Transverse colon (tissue), 4 donors: ENCODE data around the gene TSPAN32. TPM values are rescaled to one million over a fixed set of nuclear protein-coding genes. Genes with fewer than 3 reads are reported as not detected.
A peak's percentile ranks its signal among the peaks of the same experiment; 100 is the strongest.

Source experiments
- DNase-seq: peaks from one replicate; pipeline ENCODE4 v3.0.0-alpha.2; 2019
- H3K27ac ChIP-seq, 4 donors: fragments of 200-600 bp; sonication (generic); 2 replicates each; pipeline ENCODE4 v1.5.1; 2016 to 2018; ENCODE audit warnings: inconsistent platforms in 4 of 4
- H3K27me3 ChIP-seq: fragments of 200-600 bp; sonication (generic); 2 replicates; pipeline ENCODE4 v1.5.1; 2017; ENCODE audit warnings: inconsistent platforms
- H3K36me3 ChIP-seq, 4 donors: fragments of 200-600 bp; sonication (generic); 2 replicates each; pipeline ENCODE4 v1.5.1; 2017 to 2019; ENCODE audit warnings: inconsistent platforms in 4 of 4
- H3K4me1 ChIP-seq, 4 donors: fragments of 200-600 bp; sonication (generic); 2 replicates each; pipeline ENCODE4 v1.5.1; 2017 to 2020; ENCODE audit warnings: inconsistent platforms in 4 of 4
- H3K4me3 ChIP-seq, 4 donors: fragments of 200-600 bp; sonication (generic); 1 replicate in 1 of 4; 2 replicates in 3 of 4; pipeline versions ENCODE4 v1.5.1 to v1.6.1; 2017 to 2019; ENCODE audit warnings: inconsistent platforms in 4 of 4
- H3K9me3 ChIP-seq, 2 donors: fragments of 200-600 bp; sonication (generic); 2 replicates each; pipeline ENCODE4 v1.5.1; 2017 to 2019; ENCODE audit warnings: inconsistent platforms in 2 of 2
- EP300 ChIP-seq: sonication (generic); formaldehyde crosslinking; IDR thresholded peaks from one replicate; pipeline ENCODE4 v1.6.1; 2017; ENCODE audit warnings: antibody characterized with exemption, low read depth
- POLR2A ChIP-seq: fragments of 450-650 bp; IDR thresholded peaks from one replicate; pipeline ENCODE4 v1.6.1; 2016; ENCODE audit warnings: antibody characterized with exemption, mild to moderate bottlenecking, moderate library complexity
- POLR2AphosphoS5 ChIP-seq, 3 donors: sonication (generic); formaldehyde crosslinking; IDR thresholded peaks; one replicate each; pipeline ENCODE4 v1.6.1; 2016; ENCODE audit warnings: antibody characterized with exemption in 3 of 3
- WGBS, 2 donors: methylation state at CpG; one replicate each; pipeline ENCODE4 v1.1.5; 2018; ENCODE audit warnings: low coverage in 1 of 2; 5-methylcytosine and 5-hydroxymethylcytosine counted together
- in situ Hi-C, 4 donors: fragments of 200-750 bp; cut with MboI; loops; one replicate each; pipeline versions ENCODE4 v1.15.0 to v1.15.1; 2017; ENCODE audit warnings: low sequenced_read_pairs in 3 of 4, low pct_ligation_motif_present in 1 of 4, low pct_unique_long_range_greater_than_20kb in 1 of 4
- intact Hi-C: fragments of 100-400 bp; cut with DNase I; formaldehyde crosslinking; loops from one replicate; pipeline ENCODE4 v1.15.1; 2023; ENCODE audit warnings: low total_unique reads
- total RNA-seq, 4 donors: library from RNA; depleted of rRNA; stranded (reverse); fragments of >200 nt; gene quantifications; one replicate each; pipeline ENCODE4 v1.1.0, GENCODE V29; 2016
- TF ChIP-seq, protein P1 (sequence below), 5 experiments: fragments of 200-600 bp in 3 of 5; fragments of 450-650 bp in 2 of 5; sonication (generic) in 3 of 5; IDR thresholded peaks; 1 replicate in 2 of 5; 2 replicates in 3 of 5; pipeline ENCODE4 v1.5.1; 2016 to 2017; ENCODE audit warnings: antibody characterized with exemption in 5 of 5, inconsistent platforms in 3 of 5, mild to moderate bottlenecking in 2 of 5, moderate library complexity in 1 of 5

The TSPAN32 gene
- total RNA-seq, 4 donors from 2014 or later: 0.16 to 0.96 TPM; not detected in 2

DNA sequence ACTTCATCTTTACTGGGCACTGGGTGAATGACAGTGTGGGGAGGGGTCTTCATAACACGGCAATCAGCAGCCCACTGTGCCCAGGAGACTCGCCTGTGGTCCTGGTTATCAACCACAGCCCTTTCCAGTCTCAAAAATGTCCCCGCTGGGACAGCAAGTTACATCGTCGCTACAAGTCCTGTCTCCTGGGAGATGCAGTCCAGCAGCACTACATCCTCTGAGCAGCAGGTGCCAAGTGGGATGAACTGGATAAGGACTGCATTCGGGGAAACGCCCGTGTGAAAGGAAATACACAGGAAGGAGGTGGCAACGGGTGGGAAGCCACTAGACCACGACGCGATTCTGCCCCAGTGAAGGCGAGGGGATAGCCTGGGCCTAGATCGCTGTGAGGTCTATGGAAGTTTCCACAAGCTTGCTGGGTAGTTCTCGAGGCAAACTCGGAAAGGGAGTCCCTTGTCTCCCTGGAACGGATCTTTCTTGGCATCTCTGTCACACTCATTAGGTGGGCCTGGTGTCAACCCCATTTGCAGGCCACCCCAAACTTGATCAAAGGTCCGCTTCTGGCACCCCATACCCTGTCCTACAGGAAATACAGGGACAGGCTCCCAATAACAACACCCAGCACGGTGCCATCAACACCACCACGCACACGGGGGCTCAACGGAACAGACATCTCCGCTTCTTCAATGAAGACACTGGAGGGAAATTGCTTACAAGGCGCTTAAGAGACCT is 35.8 kb upstream of the TSPAN32 start:
- peak overlapping the region in 2 of 4 donors; percentile 4 to 22 for H3K27ac ChIP-seq
- H3K4me3 ChIP-seq: no peak overlapping the region
- peaks cover 0 to 29% (median 25%) of the 10 kb centered on the region in 4 donors for H3K4me1 ChIP-seq
- no peaks in the 10 kb centered on the region for H3K9me3 ChIP-seq
- TF ChIP-seq POLR2A: no peak
- TF ChIP-seq EP300: no peak
- no peak for TF ChIP-seq POLR2AphosphoS5 (IDR thresholded peaks at IDR 0.05)
- TF ChIP-seq, protein P1, sequence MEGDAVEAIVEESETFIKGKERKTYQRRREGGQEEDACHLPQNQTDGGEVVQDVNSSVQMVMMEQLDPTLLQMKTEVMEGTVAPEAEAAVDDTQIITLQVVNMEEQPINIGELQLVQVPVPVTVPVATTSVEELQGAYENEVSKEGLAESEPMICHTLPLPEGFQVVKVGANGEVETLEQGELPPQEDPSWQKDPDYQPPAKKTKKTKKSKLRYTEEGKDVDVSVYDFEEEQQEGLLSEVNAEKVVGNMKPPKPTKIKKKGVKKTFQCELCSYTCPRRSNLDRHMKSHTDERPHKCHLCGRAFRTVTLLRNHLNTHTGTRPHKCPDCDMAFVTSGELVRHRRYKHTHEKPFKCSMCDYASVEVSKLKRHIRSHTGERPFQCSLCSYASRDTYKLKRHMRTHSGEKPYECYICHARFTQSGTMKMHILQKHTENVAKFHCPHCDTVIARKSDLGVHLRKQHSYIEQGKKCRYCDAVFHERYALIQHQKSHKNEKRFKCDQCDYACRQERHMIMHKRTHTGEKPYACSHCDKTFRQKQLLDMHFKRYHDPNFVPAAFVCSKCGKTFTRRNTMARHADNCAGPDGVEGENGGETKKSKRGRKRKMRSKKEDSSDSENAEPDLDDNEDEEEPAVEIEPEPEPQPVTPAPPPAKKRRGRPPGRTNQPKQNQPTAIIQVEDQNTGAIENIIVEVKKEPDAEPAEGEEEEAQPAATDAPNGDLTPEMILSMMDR (IDR thresholded peaks at IDR 0.05): no peak
- intact Hi-C loops: no loop called here
- no peaks in the 10 kb centered on the region for H3K36me3 ChIP-seq
- in situ Hi-C loops: loop anchor here in 1 of 4 donors (10.0 kb wide), 1 partner anchor 61 kb away; no protein-coding TSS in a partner anchor
- peaks cover 36% of the 10 kb centered on the region for H3K27me3 ChIP-seq
- WGBS, 2 donors: 56 to 100% methylated on average over 4 to 24 of the region's 24 CpGs
- no peak for DNase-seq

DNA sequence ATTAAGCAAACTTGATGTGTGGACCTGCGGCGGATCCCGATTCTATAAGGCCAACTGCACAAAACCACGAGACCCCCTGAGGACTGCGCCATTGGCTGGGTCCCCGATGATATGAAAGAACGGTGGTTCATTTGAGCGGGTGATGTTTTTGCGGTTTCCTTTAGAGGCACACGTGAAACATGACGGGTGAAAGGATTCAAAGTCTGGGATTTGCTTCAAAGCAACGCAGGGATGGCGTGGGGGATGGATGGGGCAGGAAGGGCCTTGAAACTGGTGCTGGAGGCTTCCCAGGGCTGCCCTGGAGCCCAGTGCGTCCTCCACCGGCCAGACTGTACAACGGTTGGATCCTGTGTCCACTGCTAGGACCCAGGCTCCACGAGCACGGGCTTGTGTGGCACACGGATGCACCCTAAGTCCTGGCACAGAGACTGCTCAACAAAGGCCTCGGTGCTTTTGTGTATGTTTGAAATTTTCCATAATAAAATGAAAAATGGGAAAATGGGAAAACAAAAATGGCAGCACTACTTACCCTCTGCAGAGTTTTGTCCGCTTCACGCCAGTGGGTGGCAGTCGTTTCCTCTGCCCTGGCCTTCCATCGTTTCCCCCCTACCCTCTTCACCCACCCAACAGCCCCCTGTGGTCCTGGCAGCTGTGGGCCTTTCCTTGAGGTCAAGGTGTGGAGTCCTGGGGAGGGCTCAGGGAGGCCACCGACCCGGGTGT is 35.1 kb upstream of the TSPAN32 start:
- no peak for DNase-seq
- intact Hi-C loops: no loop called here
- H3K36me3 ChIP-seq: no peaks in the 10 kb centered on the region
- no peak overlapping the region for H3K4me3 ChIP-seq
- H3K27ac ChIP-seq: no peak overlapping the region
- WGBS, 2 donors: 65 to 86% methylated on average over 4 to 25 of the region's 26 CpGs
- peaks cover 43% of the 10 kb centered on the region for H3K27me3 ChIP-seq
- H3K9me3 ChIP-seq: no peaks in the 10 kb centered on the region
- TF ChIP-seq, protein P1 (IDR thresholded peaks at IDR 0.05): no peak
- no peak for TF ChIP-seq POLR2AphosphoS5 (IDR thresholded peaks at IDR 0.05)
- TF ChIP-seq EP300: no peak
- TF ChIP-seq POLR2A: no peak
- in situ Hi-C loops: loop anchor here in 1 of 4 donors (10.0 kb wide), 1 partner anchor 62 kb away; no protein-coding TSS in a partner anchor
- H3K4me1 ChIP-seq: peaks cover 0 to 30% (median 26%) of the 10 kb centered on the region in 4 donors

DNA sequence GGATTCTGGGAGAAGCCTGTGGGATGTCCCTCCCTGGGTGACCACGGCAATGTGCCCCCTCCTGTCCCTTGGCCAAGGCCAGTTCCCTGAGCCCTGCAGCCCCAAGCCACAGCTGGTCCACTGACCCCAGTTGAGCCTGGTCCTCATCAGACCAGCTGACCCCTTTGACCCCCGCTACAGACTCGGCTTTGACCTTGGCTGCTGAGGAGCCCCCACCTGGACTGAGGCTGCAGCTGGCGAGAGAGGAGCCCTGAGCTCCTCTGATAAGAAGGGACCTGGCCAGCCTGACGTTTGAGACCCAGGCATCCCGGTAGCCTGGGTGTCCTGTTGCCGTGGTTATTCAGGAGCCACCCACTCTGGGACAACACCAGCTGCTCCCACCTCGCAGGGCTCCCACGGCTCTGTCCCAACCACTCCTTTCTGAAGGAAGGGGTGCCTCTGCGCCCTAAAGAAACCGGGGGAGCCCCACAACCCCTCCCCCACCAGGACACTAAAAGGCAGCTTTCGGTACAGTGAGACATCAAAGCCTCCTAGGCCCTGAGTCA is 34.4 kb upstream of the TSPAN32 start:
- in situ Hi-C loops: loop anchor here in 1 of 4 donors (10.0 kb wide), 1 partner anchor 63 kb away; no protein-coding TSS in a partner anchor

DNA sequence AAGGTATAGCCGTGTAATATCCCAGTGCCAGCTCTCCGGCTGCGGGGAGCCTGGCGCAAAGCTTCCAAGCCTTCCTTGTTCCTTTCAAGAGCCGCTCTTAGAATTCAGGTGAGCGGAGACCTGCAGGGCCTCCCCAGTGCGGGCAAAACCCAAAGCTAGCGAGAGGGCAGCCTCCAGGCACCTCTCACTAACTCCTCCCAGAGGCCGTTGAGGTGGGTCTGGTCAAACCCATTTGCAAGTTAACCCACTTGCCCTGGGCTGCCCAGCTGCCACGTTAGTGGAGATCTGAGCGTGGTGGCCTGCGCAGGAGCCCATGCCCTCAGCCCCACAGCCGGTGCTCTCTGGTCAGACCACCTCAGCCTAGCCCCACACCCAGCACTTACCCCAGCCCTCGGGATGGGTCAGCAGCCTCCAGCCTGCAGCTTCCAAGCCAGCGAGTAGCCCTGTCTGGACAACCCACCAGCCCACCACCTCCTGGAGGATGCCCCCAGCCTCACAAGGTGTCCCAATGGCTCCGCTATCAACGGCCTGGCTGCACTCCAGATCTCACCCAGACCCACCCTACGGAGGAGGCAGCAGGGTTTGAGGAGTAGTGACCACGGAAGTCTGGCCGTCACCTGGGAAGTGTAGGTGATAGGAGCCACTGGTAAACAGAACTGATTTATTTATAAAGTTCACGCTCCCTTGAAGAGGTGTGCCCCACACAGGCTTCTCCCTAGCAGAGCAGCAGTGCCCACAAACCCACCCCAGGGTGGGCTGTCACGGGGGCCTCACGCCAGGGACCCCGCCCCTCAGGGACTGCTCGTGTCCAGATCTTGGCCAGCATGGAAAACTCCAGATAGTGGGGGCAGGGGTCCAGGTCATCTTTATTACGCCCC is 33.7 kb upstream of the TSPAN32 start:
- H3K27me3 ChIP-seq: peaks cover 51% of the 10 kb centered on the region
- intact Hi-C loops: no loop called here

More for the DNA sequence above, 34.4 kb upstream of the TSPAN32 start:
- no peak for DNase-seq
- H3K27ac ChIP-seq: no peak overlapping the region
- intact Hi-C loops: no loop called here
- H3K4me3 ChIP-seq: no peak overlapping the region
- WGBS, 2 donors: 56% methylated on average over 6 of the region's 12 CpGs; no CpG with 5 or more reads in 1 of the 2 donors
- peaks cover 0 to 30% (median 26%) of the 10 kb centered on the region in 4 donors for H3K4me1 ChIP-seq
- H3K9me3 ChIP-seq: no peaks in the 10 kb centered on the region
- TF ChIP-seq POLR2A: no peak
- H3K36me3 ChIP-seq: no peaks in the 10 kb centered on the region
- H3K27me3 ChIP-seq: peaks cover 49% of the 10 kb centered on the region

More for the DNA sequence above, 33.7 kb upstream of the TSPAN32 start:
- peaks cover 0 to 30% (median 26%) of the 10 kb centered on the region in 4 donors for H3K4me1 ChIP-seq
- no peak for DNase-seq
- in situ Hi-C loops: loop anchor here in 1 of 4 donors (10.0 kb wide), 1 partner anchor 63 kb away; no protein-coding TSS in a partner anchor
- H3K9me3 ChIP-seq: no peaks in the 10 kb centered on the region
- no peaks in the 10 kb centered on the region for H3K36me3 ChIP-seq
- H3K4me3 ChIP-seq: peak overlapping the region in 2 of 4 donors; percentile 44 to 51
- no peak for TF ChIP-seq POLR2AphosphoS5 (IDR thresholded peaks at IDR 0.05)
- TF ChIP-seq, protein P1 (IDR thresholded peaks at IDR 0.05): no peak
- TF ChIP-seq POLR2A: no peak
- TF ChIP-seq EP300: no peak
- H3K27ac ChIP-seq: peak overlapping the region in 3 of 4 donors; percentile 57 to 66 (median 63)
- 50% methylated on average over 22 of the region's 26 CpGs; no CpG with 5 or more reads in 1 of the 2 donors for WGBS, 2 donors
